ENCODE data around the gene PYCR2. TPM values are rescaled to one million over a fixed set of nuclear protein-coding genes. Genes with fewer than 3 reads are reported as not detected.

The PYCR2 gene
- total RNA-seq, 3 donors from 2014 or later, result 33.0 to 43.6 (median 38.3) TPM

DNA sequence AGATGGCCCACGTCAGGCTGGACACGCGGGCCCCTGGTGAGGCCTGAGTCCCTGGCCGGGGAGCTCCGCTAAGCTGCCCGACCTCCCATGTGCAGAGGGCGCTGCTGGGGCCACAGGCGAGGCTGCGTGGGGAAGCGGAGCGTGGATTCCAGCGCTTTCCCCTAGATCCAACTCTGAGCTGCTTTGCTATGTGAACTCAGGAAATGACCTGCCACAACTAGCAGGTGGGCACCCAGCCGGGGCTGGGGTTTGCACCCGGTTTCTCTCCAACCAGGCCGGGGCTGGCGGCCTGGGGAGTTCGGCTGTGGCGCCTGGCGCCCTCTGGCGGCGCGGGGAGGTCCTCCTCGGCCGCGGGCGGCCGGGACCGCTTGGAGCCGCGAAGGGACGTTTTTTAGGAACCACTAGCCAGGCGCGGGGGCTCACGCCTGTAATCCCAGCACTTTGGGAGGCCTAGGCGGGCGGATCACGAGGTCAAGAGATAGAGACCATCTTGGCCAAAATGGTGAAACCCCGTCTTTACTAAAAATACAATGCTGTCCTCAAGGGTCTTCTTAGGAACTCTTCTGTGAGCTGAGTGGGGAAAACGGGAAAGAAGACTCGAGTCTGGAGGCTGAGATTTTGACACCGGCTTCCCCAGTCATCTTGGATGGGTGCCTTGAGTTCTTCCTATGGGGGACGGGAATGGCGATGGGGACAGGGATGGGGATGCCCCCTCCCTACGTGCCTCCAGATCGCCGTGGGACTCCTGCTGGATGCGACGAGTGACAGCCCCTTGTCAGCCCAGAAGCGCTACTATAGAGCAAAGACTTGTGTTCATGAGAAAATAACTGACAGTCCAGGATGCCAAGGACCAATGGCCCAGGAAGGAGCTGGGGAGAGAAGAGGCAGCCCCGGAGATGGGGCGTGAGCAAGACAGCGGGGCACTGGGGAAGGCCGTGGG is 12.6 kb downstream of the PYCR2 start:
- DNase-seq (peak; percentile 74 to 86 (median 80)), ATAC-seq (peak; percentile 87)
- Histone ChIP-seq H3K4me3 (no peak overlapping the region), H3K4me1 (ENCODE audit: low read depth) (peaks cover 12% of the 10 kb centered on the region), H3K9me3 (no peaks in the 10 kb centered on the region), H3K36me3 (ENCODE audit: low read depth) (no peaks in the 10 kb centered on the region)
- TF ChIP-seq, protein P1, sequence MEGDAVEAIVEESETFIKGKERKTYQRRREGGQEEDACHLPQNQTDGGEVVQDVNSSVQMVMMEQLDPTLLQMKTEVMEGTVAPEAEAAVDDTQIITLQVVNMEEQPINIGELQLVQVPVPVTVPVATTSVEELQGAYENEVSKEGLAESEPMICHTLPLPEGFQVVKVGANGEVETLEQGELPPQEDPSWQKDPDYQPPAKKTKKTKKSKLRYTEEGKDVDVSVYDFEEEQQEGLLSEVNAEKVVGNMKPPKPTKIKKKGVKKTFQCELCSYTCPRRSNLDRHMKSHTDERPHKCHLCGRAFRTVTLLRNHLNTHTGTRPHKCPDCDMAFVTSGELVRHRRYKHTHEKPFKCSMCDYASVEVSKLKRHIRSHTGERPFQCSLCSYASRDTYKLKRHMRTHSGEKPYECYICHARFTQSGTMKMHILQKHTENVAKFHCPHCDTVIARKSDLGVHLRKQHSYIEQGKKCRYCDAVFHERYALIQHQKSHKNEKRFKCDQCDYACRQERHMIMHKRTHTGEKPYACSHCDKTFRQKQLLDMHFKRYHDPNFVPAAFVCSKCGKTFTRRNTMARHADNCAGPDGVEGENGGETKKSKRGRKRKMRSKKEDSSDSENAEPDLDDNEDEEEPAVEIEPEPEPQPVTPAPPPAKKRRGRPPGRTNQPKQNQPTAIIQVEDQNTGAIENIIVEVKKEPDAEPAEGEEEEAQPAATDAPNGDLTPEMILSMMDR (IDR thresholded peaks at IDR 0.05), result peak; percentile 87
- intact Hi-C loops (cut with DNase I, micrococcal nuclease), result loop anchor here in 1 of 2 donors (10.0 kb wide), 1 partner anchor 437 kb away; no protein-coding TSS in a partner anchor

- intact Hi-C loops (cut with DNase I, micrococcal nuclease), result no loop called here
- DNase-seq (no peak), ATAC-seq (no peak)
- TF ChIP-seq, protein P1 (IDR thresholded peaks at IDR 0.05), result no peak
- Histone ChIP-seq H3K4me3 (no peak overlapping the region), H3K4me1 (ENCODE audit: low read depth) (peaks cover 12% of the 10 kb centered on the region), H3K9me3 (no peaks in the 10 kb centered on the region), H3K36me3 (ENCODE audit: low read depth) (no peaks in the 10 kb centered on the region)
Measured at GRCh38 chr1:225909477-225909876, 14.6 kb downstream of the PYCR2 start.

- peak; percentile 65 for ATAC-seq
- TF ChIP-seq, protein P1 (IDR thresholded peaks at IDR 0.05), result no peak
- no peak for DNase-seq
- H3K4me1 ChIP-seq (ENCODE audit: low read depth), result peaks cover 12% of the 10 kb centered on the region
- no peaks in the 10 kb centered on the region for H3K36me3 ChIP-seq (ENCODE audit: low read depth)
- intact Hi-C loops (cut with DNase I, micrococcal nuclease), result no loop called here
- H3K9me3 ChIP-seq, result no peaks in the 10 kb centered on the region
- no peak overlapping the region for H3K4me3 ChIP-seq
Measured at GRCh38 chr1:225908773-225909172, 15.3 kb downstream of the PYCR2 start.

DNA sequence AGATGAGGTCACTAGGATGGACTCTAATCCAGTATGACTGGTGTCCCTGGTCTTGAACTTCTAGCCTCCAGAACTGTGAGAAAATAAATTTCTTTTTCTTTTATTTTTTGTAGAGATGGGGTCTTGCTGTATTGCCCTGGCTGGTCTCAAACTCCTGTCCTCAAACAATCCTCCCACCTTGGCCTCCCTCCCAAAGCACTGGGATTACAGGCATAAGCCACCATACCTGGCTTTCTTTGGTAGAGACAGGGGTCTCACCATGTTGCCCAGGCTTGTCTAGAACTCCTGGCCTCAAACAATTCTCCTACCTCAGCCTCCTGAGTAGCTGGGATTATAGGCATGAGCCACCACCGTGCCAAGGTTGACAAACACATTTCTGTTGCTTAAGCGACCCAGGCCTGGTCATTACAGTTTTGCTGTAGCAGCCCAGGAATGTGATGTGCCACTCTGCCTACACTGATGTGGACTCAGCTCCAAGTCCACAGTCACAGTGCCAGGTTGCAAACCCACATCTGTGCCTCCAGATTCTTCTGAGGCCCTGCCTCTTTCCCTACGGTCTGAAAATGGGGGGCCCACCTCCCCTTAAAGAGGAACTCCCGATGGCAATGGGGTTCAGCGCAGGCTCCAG is 15.9 kb downstream of the PYCR2 start:
- H3K9me3 ChIP-seq, result no peaks in the 10 kb centered on the region
- intact Hi-C loops (cut with DNase I, micrococcal nuclease), result no loop called here
- H3K4me1 ChIP-seq (ENCODE audit: low read depth), result peaks cover 12% of the 10 kb centered on the region
- TF ChIP-seq, protein P1 (IDR thresholded peaks at IDR 0.05), result no peak
- no peaks in the 10 kb centered on the region for H3K36me3 ChIP-seq (ENCODE audit: low read depth)
- ATAC-seq (peak; percentile 19), DNase-seq (no peak)
- no peak overlapping the region for H3K4me3 ChIP-seq

DNA sequence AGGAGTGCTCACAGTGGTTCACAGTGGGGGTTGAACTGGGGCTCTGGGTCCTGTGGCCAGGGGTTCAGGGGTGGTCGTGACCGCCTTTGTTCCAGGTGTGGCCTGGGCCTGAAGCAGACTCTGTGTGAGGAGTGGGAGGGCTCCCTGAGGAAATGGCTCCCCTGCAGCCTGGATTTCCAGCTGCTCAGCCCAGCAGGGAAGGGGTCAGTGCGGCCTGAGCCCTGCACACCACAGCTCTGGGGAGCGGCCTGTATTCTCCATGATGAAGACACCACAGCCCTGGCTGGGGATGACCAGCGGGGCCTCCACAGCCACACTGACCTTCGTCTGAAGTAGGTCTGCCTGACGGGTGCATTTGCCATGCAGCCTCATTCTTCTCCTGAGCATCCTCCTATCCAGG is 16.7 kb downstream of the PYCR2 start:
- Histone ChIP-seq H3K9me3 (no peaks in the 10 kb centered on the region), H3K4me3 (no peak overlapping the region), H3K36me3 (ENCODE audit: low read depth) (no peaks in the 10 kb centered on the region), H3K4me1 (ENCODE audit: low read depth) (peaks cover 12% of the 10 kb centered on the region)
- ATAC-seq, result no peak
- TF ChIP-seq, protein P1 (IDR thresholded peaks at IDR 0.05), result no peak
- intact Hi-C loops (cut with DNase I, micrococcal nuclease), result no loop called here
- no peak for DNase-seq
